NCI-H2029 treated with DMSO at 0.1 percent for 48 hours (cell line): Measurements from ENCODE around the gene RYR3.

ENCODE experiments used
- DNase-seq: peaks from one replicate; lab custom pipeline; 2025; lab: John Stamatoyannopoulos, UW

RYR3 gene

DNA sequence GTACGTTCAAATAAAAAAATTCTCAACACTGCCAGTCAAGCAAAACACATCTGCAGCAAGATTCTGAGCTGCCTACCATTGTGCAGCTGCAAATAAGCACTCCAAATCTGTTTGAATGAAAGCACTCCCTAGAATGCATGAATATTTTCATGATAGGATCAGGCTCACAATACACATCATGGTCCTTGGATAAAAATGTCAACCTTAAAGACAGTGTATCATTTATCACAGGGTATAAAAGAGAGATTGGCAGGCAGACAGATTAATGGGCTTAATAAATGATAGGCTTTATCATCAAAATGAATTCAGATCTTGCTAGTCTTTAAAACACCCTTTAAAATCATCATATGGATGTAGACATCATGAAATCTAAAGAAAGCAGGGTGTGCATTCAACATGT, 9.2 kb downstream of the RYR3 start:
- no peak for DNase-seq

DNA sequence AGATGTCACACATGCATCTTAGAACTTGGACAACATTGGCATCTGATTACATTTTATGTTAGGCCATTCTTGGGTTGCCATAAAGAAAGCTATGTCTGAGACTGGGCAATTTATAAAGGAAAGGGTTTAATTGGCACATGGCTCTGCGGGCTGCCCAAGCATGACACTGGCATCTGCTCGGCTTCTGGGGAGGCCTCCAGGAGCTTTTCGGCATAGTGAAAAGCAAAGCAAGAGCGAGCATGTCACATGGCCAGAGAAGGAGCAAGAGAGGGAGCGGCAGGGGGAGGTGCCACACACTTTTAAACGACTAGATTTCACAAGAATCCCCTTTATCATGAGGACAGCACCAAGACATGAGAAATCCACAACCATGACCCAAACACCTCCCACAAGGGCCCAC, 11.3 kb downstream of the RYR3 start:
- DNase-seq: no peak

DNA sequence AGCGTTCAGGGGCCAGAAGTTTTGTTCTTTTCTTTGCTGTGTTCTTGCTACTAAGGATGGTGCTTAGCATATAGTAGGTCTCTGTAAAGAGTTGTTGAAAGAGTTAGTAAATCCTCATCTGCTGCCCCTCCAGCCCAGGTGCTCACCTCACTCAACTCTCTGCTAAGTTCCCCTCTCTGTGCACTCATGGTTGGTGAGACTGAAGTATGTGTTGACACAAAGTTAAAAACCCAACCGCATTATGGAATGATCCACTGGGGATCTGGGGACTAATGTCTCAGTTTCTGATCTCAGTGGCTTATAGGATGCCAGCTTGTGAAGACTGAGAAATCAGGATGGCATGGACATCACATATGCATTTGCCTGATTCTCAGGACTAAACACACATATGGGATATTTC, 13.8 kb downstream of the RYR3 start:
- no peak for DNase-seq

DNA sequence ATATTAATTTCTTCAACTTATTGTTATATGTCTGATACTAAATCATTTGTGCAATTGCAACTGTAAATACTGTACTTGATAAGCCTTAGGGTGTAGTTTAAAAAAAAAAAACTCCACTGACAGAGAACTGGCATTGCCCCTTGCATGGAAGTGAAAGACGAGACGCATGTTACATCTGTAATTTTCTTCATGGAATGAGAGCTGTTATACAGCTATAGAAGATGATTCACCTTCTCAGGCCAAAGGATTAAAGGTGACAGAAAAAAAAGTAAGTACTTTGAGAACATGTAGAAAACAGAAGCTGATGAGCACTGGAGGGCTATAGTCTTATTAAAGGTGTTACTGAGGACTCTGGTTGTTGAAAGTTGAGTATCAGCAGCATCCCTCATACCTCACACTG, 16.1 kb downstream of the RYR3 start:
- no peak for DNase-seq

DNA sequence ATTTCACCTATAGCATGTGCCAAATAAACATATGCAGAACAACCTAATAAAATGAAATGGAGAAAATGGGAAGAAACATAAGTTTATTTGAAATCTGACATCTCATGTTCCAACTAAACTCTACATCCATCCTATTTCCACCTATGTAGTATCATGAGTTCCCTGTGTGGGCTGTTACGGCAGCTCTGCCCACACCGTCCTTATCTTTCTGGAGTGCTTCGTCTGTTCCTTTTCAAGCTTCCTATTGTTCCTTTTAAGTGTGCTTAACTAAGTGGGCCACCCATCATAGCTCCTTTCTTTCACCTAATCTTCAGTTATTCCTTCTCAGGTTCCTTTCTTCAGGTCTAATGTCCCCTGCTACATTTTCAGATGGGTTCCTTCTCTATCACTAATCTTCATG, 17.3 kb downstream of the RYR3 start:
- no peak for DNase-seq

DNA sequence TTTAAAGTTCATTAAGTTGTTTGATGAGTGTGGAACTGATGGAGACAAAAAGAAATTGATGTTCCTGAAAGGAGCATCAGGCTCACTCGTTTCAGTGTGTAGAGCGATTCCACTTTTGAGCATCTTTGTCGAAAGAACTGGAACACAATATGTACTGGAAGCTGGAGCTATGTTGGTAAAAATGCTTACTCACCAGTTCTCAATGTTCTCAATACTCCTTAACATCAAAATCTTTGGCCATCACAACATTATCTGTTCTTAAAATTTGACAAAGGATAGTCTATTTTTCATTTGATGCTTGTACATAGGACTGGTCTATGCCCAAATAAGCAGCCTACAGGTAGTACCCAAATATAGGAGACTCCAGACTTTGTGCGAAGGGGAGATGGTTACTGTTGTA, 18.7 kb downstream of the RYR3 start:
- DNase-seq: no peak

DNA sequence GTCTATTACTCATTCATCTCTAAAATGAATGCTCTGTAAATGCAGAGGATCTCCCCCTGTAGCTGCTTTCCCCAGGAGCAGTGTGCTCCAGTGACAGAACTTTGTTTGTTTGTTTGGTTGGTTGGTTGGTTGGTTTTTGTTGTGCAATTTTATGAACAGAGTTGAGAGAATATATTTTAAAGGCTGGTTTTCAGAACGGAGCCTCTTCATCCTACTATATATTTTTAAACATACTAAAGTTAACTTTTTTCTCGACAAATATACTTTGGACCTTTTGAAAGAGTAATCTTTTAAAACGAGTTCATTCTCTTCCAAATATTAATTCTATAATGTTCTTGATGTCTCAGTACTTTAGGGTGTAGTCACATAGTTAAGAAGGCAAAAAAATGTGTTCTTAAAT, 20.2 kb downstream of the RYR3 start:
- DNase-seq: peak; percentile 100

DNA sequence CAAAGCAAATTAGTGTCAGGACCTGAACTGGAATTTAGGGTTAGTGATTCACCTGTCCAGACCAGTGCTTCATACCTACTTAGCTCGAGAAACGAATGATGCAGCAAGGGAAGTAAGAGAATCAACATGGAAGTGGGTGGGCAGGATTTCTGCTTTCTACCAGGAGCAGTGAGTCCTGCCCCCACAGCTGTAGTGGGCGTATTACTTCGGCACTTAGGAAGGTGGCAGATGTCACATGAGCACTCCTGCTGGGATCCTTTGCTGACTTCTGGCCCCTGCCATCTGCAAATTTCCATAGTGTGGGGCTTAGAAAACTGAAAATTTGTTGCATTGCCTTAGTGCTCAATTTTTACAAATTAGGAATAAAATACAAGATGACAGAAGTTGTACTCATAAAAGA, 31.2 kb downstream of the RYR3 start:
- DNase-seq: no peak

DNA sequence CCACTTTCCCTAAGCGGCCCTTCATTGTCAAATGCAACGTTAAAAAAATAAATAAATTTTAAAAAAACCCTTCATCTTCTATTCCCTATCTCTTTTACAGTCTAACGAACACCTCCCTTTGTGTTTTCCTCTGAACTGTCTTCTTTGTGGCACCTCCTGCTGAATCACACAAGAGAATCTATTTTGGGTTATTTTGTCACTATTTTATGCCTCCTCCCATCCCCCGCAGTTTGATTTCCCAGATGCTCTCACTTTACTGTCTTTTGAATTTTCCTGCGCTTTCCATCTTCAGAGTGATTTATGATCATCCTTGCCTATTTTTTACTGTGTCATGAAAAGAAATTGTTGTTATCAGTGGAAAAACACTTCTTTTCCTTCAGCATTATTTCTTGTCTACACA, 32.5 kb downstream of the RYR3 start:
- DNase-seq: no peak

DNA sequence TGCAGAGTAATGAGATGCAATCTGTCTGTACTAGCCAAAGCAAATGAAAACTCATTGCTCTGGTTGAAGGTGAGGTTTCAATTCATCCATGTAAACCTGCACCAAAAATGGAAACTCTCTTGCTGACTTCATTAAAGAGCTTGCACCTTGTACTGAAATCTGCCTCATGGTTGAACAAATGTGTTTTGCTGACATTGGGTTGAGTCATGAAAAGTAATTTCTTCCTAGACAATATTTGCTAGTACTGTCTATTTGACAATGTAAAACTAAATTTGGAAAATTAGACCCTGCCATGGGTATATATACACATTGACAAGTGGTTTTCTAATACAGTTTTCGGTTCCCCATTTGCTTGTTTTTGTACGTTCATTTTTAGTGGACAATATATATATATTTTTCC, 33.3 kb downstream of the RYR3 start:
- no peak for DNase-seq

DNA sequence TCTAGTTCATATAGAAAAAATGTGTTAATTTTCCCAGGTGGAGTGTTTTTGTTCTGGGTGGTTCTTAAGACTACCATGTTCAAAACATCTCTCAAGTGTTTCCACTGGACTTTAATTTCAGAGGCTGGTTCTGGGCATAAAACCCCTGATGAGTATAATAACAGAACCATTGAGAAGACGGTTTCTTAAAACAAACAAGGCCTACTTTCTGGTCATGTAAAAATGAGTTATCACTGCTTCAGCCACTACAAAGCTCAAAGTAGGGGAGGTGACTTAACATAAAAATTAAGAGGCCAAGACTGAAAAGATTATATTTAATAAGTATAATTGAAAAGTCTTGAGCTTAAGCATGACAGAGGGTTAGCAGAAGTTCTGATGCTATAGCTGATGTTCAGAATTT, 33.8 kb downstream of the RYR3 start:
- no peak for DNase-seq

DNA sequence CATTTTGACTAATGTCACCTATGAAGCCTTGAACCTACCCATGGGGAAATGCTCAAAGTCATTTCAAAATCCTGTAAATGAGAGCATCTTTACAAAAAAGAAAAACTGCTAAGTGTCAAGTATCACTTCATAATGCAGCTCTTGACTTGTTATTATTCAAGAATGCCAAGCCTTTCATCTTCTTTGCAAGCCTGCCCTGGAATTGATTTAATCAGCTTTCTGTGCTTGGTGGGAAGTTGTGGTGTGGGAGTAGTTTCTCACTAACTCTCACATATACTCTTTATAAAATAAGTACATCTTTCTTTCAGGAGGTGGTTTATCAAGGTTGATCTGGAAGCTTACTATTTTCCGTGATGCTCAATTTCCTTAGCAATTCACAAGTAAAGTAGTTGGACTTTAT, 43.6 kb downstream of the RYR3 start:
- no peak for DNase-seq

DNA sequence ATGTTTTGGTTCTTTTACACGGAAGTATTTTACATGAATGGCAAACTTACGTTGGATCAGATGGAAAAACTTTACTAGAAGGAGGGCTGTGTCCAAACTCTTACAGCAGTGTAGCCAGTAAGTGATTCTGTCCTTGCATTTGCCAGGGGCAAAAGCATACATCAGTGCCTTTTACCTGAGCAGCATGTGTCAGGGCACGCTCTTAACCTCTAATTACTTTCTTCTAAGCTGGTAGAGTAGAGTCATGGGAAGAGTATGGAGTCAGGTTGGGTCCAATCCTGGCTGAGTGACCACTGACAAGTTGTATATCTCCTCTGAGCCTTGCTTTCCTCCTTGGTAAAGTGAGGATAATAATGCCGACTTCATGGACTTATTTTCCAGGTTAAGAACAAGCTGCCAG, 47.1 kb downstream of the RYR3 start:
- DNase-seq: no peak

DNA sequence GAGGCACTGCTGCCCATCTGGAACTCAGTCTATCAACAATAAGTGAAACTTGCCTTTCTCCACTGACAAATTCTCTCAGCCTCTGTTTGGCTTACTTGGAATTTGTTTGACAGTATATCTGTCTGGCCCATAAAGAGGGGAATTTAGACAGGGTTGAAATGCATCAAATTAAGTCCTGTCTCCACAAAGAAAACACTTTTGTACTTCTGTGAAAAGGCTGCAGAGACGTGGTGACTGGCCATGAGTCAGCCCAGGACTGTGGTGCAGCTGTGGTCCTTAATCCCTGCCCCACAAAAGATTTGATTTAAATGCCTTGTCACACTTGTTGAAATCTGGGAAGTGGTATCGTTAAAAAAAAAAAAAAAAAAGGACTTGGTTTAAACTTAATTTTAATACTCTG, 47.5 kb downstream of the RYR3 start:
- no peak for DNase-seq

DNA sequence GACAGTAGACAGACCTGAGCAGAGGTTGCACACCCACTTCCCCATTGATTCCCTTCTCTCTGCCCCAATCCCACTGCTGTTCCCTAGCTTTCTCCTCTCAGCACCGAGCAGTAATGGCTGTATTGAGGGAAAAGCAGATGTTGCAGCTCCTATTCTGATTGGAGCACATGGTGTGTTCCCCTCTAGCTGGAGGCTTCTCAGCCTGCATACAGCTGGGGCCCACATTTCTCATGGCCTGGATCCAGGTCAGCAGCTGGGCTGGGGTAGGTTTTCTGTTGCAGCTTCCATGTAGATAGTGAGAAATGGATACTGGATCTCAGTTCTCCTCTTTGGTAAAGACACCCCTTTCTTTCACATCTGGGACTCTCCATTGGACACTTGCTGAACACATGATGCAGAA, 50.1 kb downstream of the RYR3 start:
- DNase-seq: no peak

DNA sequence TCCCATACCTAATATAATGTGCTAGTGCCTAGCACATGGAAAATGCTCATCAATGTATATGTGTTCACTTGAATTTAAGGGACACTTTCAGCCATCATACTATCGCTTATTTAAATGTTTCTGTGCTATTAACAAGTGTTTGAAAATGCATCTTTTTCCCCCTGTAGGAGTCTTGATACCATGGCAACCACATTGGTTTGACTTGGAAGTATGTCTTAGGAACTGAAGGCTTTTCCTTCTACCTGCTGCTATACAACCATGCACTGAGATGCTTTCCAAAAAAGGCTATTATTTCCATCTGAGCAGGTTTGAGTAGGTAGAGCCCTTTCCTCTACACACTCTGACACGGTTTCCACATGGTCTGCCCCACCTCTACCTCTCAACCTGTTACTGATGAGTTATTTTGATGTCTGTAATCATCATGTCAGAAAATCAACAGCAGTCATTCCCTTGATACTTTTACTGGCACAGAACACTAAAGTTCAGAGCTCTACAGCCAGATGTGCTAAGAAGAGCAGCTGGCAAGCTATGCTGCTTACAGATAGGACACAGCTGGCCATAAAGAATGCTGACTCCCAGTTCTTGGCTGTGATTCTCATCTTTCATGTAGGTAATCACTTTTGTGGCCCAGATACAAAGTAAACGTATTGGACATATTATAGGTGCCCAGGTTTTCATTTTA, 59.3 kb downstream of the RYR3 start:
- no peak for DNase-seq

DNA sequence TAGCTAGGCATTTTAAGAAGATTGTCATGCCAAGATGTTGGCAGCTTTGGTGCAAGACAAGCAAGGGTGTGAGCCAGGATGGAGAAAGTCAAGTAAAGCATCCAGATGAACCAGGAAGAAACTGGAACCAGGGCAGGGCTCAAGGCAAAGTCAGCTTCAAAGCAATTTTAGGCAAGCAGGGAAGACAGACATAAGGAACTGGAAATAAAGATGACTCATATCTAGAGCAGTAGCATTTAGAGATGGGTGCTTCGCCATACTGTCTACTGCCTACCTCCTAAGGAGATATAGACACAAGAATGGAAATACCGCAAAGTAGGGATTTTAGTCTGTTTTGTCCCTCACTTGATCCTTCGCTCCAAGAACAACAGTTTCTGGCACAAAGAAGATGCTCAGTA, 59.9 kb downstream of the RYR3 start:
- no peak for DNase-seq

DNA sequence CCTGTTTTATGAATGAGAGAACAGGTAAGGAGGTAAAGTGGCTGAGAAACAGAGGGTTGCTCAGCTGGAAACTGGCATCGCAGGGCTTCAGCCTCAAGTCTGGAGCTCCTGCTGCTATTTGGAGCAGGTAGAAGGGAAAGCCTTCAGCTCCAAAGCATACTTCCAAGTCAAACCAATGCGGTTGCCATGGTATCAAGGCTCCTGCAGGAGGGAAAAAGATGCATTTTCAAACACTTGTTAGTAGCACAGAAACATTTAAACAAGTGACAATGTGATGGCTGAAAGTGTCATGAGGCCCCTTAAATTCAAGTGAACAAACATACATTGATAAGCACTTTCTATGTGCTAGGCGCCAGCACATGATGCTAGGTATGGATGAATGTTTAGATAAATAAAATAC, 60.4 kb downstream of the RYR3 start:
- DNase-seq: no peak

DNA sequence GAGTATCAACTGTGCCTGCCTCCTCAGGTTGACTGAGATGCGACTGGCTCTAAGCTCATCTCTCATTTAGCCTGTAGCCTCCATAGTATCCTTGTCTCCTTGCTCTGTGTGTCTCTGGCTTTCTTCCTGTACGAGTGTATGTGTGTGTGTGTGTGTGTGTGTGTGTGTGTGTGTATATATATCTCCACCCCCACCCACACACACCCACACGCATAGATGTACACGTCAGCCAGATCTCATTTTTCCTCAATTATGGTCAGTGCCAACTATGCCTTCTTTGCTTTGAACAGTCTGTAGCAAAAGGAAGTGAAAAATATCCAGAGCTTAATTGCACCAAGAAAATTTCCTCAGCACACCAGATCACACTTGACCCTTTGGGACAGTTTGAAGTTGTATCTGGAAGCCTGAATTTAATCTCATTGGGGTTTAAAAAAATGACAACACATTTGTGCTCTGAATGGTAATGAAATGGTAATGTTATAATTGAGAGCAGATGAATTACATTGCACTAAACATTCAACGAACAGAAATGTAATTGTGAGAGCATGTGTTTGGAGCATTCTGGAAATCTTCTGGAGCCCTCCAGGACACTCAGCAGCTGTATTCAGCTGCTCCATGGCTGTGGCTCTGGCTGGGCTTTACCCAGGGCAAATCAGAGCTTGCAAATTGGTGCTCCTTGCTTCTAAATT, 63.6 kb downstream of the RYR3 start:
- no peak for DNase-seq

DNA sequence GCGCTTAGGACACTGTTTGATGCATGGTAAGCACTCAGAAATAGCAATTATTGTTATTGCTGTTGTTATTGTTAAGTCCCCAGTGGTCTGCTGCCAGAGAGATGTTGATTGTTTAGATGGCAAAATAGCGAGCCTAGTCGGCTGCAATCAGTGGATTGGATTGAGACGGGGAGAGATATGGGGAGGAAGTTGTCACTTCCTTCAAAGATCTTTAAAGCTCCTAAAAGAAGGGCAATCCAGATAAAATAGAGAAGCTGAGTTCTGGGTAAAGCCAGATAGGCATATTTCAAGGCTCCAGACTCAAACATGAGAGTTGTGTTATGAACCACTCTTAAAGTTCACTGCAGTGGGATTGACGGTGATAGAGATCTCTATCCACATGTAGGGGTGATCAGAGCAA, 64.5 kb downstream of the RYR3 start:
- no peak for DNase-seq

DNA sequence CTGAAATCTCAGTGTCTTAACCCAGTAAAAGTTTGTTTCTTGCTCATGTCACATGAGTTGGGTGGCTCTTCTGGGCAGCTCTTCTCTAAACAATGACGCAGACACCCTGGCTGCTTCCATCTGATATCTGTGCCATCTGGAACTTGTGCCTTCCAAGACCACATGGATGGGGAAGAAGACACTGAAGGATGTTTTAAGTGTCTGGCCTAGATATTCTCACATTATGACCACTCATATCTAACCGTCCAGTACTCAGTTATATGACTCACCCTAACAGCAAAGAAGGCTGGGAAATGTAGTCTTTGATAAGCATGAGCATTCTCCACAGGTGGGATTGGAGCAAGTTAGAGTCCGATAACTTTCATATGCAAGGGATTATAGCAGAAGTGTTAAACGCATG, 66.4 kb downstream of the RYR3 start:
- no peak for DNase-seq

DNA sequence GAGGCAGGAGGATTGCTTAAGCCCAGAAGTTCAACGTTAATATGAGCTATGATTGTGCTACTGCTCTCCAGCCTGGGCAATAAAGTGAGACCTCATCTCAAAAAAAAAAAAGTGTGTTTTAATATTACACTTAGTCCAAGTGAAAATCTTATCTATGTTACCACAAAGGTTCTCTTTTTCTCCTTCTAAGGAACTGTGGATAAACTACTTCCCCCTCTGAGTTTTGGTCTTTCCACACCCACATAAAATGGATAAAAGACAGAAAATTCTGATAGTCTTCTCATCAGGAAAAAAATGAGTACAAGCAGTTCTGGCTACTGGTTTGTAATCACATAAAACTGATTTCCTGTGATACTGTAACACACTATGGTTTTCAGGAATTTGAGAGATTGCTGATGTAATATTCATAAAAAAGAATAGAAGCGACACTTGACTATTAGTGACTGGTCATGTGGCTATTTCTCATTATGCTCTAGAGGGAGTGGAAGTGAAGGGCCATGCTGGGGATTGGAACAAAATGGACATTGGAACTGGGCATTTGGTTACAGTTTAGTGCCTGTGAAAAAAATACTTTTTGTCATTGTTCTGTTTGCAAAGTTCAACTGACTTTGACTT, 68.2 kb downstream of the RYR3 start:
- no peak for DNase-seq

DNA sequence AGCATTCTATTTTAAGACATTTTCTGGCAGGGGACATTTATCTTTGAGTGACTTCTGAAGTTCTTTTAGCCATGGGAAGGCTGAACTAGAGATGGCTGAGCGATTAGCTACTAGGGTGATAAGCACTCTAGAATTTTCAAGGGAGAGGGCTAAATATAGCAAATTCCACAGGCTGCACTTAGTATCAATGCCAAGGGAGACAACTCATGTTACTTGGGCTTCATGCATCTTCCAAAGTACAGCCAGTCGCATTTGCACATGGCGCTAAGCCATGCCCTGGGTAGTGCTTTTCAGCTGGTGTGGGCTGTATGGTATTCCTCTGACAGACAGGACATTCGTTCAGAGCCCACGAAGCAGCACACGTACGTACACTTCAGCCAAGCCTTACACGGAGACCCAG, 69.6 kb downstream of the RYR3 start:
- DNase-seq: no peak

DNA sequence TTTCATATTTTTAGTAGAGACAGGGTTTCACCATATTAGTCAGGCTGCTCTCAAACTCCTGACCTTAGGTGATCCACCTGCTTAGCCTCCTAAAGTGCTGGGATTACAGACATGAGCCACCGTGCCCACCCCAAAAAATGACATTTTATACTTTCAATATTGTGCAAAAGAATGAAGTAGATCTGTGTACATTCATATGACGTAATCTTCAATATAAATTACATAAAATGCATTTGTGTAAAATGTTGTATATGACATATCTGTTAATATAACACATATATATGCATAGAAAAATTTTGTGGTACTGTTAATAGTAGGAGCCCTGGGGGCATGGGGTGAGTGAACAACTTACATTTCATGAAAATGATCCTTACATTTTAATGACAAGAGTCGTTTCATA, 71.7 kb downstream of the RYR3 start:
- no peak for DNase-seq
